Loucy (cell line): ENCODE measurements around the gene DNAJC1.

ENCODE experiments used
- EZH2phosphoT487 ChIP-seq: fragments of 200-600 bp; IDR thresholded peaks from 2 replicates; pipeline ENCODE4 v1.6.1; 2018; ENCODE audit warnings: antibody characterized with exemption, mild to moderate bottlenecking, moderate library complexity, borderline replicate concordance
- TF ChIP-seq, protein P1 (sequence below): fragments of 200-600 bp; sonication (generic); conservative IDR thresholded peaks from 2 replicates; pipeline ENCODE4 v1.5.1; 2014; ENCODE audit warnings: mild to moderate bottlenecking, antibody characterized with exemption, low read length

DNA sequence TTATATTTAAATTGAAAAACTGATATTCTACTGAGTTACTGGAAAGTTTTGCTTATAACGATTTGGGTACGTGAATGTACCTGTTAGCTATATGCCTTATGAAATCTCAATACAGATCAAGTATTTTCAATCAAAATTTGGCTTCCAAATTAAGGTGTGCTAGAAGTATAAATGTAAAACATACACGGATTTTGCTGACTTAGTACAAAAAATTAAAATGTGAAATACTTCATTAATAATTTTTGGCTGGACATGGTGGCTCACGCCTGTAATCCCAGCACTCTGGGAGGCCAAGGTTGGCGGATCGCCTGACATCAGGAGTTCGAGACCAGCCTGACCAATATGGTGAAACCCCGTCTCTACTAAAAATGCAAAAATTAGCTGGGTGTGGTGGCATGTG lies 11.7 kb downstream of the DNAJC1 start:
- TF ChIP-seq, protein P1, sequence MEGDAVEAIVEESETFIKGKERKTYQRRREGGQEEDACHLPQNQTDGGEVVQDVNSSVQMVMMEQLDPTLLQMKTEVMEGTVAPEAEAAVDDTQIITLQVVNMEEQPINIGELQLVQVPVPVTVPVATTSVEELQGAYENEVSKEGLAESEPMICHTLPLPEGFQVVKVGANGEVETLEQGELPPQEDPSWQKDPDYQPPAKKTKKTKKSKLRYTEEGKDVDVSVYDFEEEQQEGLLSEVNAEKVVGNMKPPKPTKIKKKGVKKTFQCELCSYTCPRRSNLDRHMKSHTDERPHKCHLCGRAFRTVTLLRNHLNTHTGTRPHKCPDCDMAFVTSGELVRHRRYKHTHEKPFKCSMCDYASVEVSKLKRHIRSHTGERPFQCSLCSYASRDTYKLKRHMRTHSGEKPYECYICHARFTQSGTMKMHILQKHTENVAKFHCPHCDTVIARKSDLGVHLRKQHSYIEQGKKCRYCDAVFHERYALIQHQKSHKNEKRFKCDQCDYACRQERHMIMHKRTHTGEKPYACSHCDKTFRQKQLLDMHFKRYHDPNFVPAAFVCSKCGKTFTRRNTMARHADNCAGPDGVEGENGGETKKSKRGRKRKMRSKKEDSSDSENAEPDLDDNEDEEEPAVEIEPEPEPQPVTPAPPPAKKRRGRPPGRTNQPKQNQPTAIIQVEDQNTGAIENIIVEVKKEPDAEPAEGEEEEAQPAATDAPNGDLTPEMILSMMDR: no peak
- no peak for TF ChIP-seq EZH2phosphoT487
